Measurements from ENCODE around the gene MRC2. TPM values are rescaled to one million over a fixed set of nuclear protein-coding genes. Genes with fewer than 3 reads are reported as not detected.

The MRC2 gene
- polyA plus RNA-seq, 3 donors = 0.04 TPM; not detected in 2

DNA sequence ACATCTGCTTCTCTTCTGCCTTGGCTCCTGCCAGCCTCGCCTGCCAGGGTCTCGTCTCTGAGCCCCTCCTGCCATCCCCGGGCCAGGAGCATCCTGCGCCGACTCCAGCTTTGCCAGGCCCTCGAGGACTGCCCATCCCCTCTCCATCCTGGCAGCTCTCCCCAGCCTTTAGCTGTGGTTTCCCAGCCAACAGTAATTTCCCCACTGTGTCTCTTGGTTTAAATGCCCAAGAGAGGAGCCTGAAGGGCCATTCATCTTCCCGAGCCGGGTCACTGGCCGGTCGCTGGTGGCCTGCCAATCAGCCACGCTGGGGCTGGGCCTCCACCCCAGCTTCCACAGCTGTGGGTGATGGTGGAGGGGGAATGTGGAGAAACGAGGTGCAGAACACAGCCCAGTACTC, 47.8 kb downstream of the MRC2 start:
- WGBS (ENCODE audit: insufficient coverage) = 92% methylated on average over 7 of the region's 12 CpGs
- intact Hi-C loops (cut with micrococcal nuclease) = no loop called here
- TF ChIP-seq, protein P1, sequence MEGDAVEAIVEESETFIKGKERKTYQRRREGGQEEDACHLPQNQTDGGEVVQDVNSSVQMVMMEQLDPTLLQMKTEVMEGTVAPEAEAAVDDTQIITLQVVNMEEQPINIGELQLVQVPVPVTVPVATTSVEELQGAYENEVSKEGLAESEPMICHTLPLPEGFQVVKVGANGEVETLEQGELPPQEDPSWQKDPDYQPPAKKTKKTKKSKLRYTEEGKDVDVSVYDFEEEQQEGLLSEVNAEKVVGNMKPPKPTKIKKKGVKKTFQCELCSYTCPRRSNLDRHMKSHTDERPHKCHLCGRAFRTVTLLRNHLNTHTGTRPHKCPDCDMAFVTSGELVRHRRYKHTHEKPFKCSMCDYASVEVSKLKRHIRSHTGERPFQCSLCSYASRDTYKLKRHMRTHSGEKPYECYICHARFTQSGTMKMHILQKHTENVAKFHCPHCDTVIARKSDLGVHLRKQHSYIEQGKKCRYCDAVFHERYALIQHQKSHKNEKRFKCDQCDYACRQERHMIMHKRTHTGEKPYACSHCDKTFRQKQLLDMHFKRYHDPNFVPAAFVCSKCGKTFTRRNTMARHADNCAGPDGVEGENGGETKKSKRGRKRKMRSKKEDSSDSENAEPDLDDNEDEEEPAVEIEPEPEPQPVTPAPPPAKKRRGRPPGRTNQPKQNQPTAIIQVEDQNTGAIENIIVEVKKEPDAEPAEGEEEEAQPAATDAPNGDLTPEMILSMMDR (IDR thresholded peaks at IDR 0.05) = no peak
- no peaks in the 10 kb centered on the region for H3K79me2 ChIP-seq (ENCODE audit: insufficient read depth, low read length)
- no peak overlapping the region for H3K4me2 ChIP-seq (replicated peaks; ENCODE audit: extremely low read depth, low read length, poor library complexity, severe bottlenecking)
- no peaks in the 10 kb centered on the region for H4K20me1 ChIP-seq (ENCODE audit: insufficient read depth, low read length)
- no peaks in the 10 kb centered on the region for H3K27me3 ChIP-seq (ENCODE audit: control insufficient read depth in 2 of 2, insufficient read depth in 2 of 2, low read length in 2 of 2)
- H3K4me3 Mint-ChIP-seq = no peak overlapping the region
- no peak overlapping the region for H3K27ac Mint-ChIP-seq
- no peaks in the 10 kb centered on the region for H3K36me3 Mint-ChIP-seq
- no peaks in the 10 kb centered on the region for H3K27me3 Mint-ChIP-seq (ENCODE audit: low read depth in 3 of 3)
- H3K27ac ChIP-seq (ENCODE audit: low read depth in 1 of 2, low read length in 2 of 2) = no peak overlapping the region
- H3K9ac ChIP-seq (ENCODE audit: insufficient read depth, low read length, poor library complexity, severe bottlenecking) = no peak overlapping the region
- H3K4me3 ChIP-seq (replicated peaks in 1 of 3; ENCODE audit: low read depth in 2 of 3, low read length in 3 of 3) = no peak overlapping the region
- no peaks in the 10 kb centered on the region for H3K4me1 ChIP-seq (ENCODE audit: control insufficient read depth in 1 of 2, insufficient read depth in 2 of 2, low read length in 2 of 2)
- no peaks in the 10 kb centered on the region for H3K9me3 ChIP-seq (replicated peaks in 1 of 2; ENCODE audit: control insufficient read depth in 1 of 2, insufficient read depth in 1 of 2, low read length in 2 of 2)
- DNase-seq = no peak
- H3K36me3 ChIP-seq (replicated peaks in 1 of 2; ENCODE audit: control insufficient read depth in 1 of 2, insufficient read depth in 2 of 2, low read length in 2 of 2) = no peaks in the 10 kb centered on the region
- H2AFZ ChIP-seq (ENCODE audit: insufficient read depth, low read depth, low read length, poor library complexity, severe bottlenecking) = no peak overlapping the region
- H3K9me3 Mint-ChIP-seq = peaks cover 0 to 3% (median 0%) of the 10 kb centered on the region in 7 donors
- H3K4me1 Mint-ChIP-seq = no peaks in the 10 kb centered on the region

DNA sequence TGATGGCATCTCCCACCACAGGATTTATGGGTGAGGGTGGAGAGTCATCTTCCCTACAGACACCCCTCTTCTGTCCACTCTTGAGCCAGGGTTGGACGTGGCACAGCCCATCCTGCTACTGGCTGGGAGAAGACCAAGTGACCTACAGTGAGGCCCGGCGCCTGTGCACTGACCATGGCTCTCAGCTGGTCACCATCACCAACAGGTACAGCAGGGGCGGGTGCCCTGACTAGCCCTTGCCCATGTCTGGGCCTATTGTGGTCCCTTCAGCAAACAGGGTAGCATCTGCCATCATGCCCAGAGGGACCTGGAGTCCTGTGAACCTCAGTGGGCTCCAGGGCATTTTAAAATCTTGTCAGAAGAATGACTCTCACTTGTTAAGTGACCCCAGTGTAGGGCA, 48.2 kb downstream of the MRC2 start:
- H3K27me3 Mint-ChIP-seq (ENCODE audit: low read depth in 3 of 3) = no peaks in the 10 kb centered on the region
- H3K4me3 Mint-ChIP-seq = no peak overlapping the region
- Histone ChIP-seq H3K36me3 (replicated peaks in 1 of 2; ENCODE audit: control insufficient read depth in 1 of 2, insufficient read depth in 2 of 2, low read length in 2 of 2) (no peaks in the 10 kb centered on the region), H2AFZ (ENCODE audit: insufficient read depth, low read depth, low read length, poor library complexity, severe bottlenecking) (no peak overlapping the region), H3K4me2 (replicated peaks; ENCODE audit: extremely low read depth, low read length, poor library complexity, severe bottlenecking) (no peak overlapping the region), H3K79me2 (ENCODE audit: insufficient read depth, low read length) (no peaks in the 10 kb centered on the region), H4K20me1 (ENCODE audit: insufficient read depth, low read length) (no peaks in the 10 kb centered on the region), H3K27ac (ENCODE audit: low read depth in 1 of 2, low read length in 2 of 2) (no peak overlapping the region), H3K4me3 (replicated peaks in 1 of 3; ENCODE audit: low read depth in 2 of 3, low read length in 3 of 3) (no peak overlapping the region), H3K27me3 (ENCODE audit: control insufficient read depth in 2 of 2, insufficient read depth in 2 of 2, low read length in 2 of 2) (no peaks in the 10 kb centered on the region), H3K9me3 (replicated peaks in 1 of 2; ENCODE audit: control insufficient read depth in 1 of 2, insufficient read depth in 1 of 2, low read length in 2 of 2) (no peaks in the 10 kb centered on the region), H3K4me1 (ENCODE audit: control insufficient read depth in 1 of 2, insufficient read depth in 2 of 2, low read length in 2 of 2) (no peaks in the 10 kb centered on the region), H3K9ac (ENCODE audit: insufficient read depth, low read length, poor library complexity, severe bottlenecking) (no peak overlapping the region)
- H3K27ac Mint-ChIP-seq = no peak overlapping the region
- H3K36me3 Mint-ChIP-seq = no peaks in the 10 kb centered on the region
- H3K4me1 Mint-ChIP-seq = no peaks in the 10 kb centered on the region
- WGBS (ENCODE audit: insufficient coverage) = 90% methylated on average over 4 of the region's 4 CpGs
- TF ChIP-seq, protein P1 (IDR thresholded peaks at IDR 0.05) = no peak
- intact Hi-C loops (cut with micrococcal nuclease) = no loop called here
- peaks cover 0 to 3% (median 0%) of the 10 kb centered on the region in 7 donors for H3K9me3 Mint-ChIP-seq
- DNase-seq = no peak
